T-cell (primary cell): Measurements from ENCODE around the gene GIMAP6. TPM values are rescaled to one million over a fixed set of nuclear protein-coding genes. Genes with fewer than 3 reads are reported as not detected.
"Not testable (repeated sequence)": the region's sequence is repeated elsewhere in the genome, so short reads cannot be mapped to it uniquely, and the experiment has no call there.

Experiments
- ATAC-seq, 4 experiments: fragments of 200-7000 bp in 3 of 4; fragments of 150-1000 bp in 1 of 4; cut with Tn5 transposase; replicated peaks in 1 of 4; 1 replicate in 3 of 4; 2 replicates in 1 of 4; pipeline ENCODE4 v1.10.0; 2021; ENCODE audit warnings: moderate library complexity in 3 of 4, mild to moderate bottlenecking in 2 of 4, moderate number of reproducible peaks in 1 of 4
- CTCF ChIA-PET, 2 donors: fragments of 300-600 bp; sonication (Branson Sonifier 250); formaldehyde crosslinking; loops; one replicate each; lab custom pipeline; 2022; ENCODE audit warnings: antibody characterized with exemption in 2 of 2; lab: Charles Lee
- POLR2A ChIA-PET, 2 donors: fragments of 300-600 bp; sonication (Branson Sonifier 250); formaldehyde crosslinking; loops; one replicate each; lab custom pipeline; 2022; ENCODE audit warnings: antibody characterized with exemption in 2 of 2; lab: Charles Lee
- DNase-seq, 35 experiments: peaks; one replicate each; pipeline versions ENCODE4 v3.0.0 to v3.0.0-alpha.2; 2013 to 2023
- H3K27ac ChIP-seq: one replicate; pipeline ENCODE4 v1.5.1; 2013; ENCODE audit warnings: low read length
- H3K27me3 ChIP-seq, 2 experiments: replicated peaks in 1 of 2; 1 replicate in 1 of 2; 2 replicates in 1 of 2; pipeline versions ENCODE4 v1.6.1 to v1.7.0; 2013; ENCODE audit warnings: low read length in 1 of 2, mixed read lengths in 1 of 2; ENCODE audit not compliant: control insufficient read depth in 2 of 2, insufficient read depth in 2 of 2; ENCODE audit errors: extremely low read depth in 1 of 2
- H3K36me3 ChIP-seq, 2 donors: 1 replicate in 1 of 2; 2 replicates in 1 of 2; pipeline versions ENCODE4 v1.6.1 to v1.7.0; 2013; ENCODE audit warnings: low read length in 1 of 2; ENCODE audit not compliant: control insufficient read depth in 2 of 2, insufficient read depth in 1 of 2; ENCODE audit errors: extremely low read depth in 1 of 2
- H3K4me1 ChIP-seq, 2 experiments: 1 replicate in 1 of 2; 2 replicates in 1 of 2; pipeline versions ENCODE4 v1.6.1 to v1.7.0; 2013; ENCODE audit warnings: low read length in 2 of 2, mixed read lengths in 1 of 2; ENCODE audit not compliant: insufficient read depth in 2 of 2, control insufficient read depth in 1 of 2; ENCODE audit errors: extremely low read depth in 1 of 2
- H3K4me3 ChIP-seq, 2 donors: 1 replicate in 1 of 2; 2 replicates in 1 of 2; pipeline versions ENCODE4 v1.5.1 to v1.7.0; 2013; ENCODE audit warnings: mild to moderate bottlenecking in 2 of 2, low read length in 1 of 2, moderate library complexity in 1 of 2; ENCODE audit not compliant: control insufficient read depth in 1 of 2; ENCODE audit errors: extremely low read depth in 1 of 2
- H3K9me3 ChIP-seq: 2 replicates; pipeline ENCODE4 v1.7.0; 2013
- H3K27ac Mint-ChIP-seq, 2 donors: one replicate each; pipeline ENCODE4 v1.8.0; 2020 to 2021; ENCODE audit warnings: mild to moderate bottlenecking in 2 of 2, mixed read lengths in 2 of 2
- H3K27me3 Mint-ChIP-seq, 2 donors: one replicate each; pipeline ENCODE4 v1.8.0; 2021 to 2022; ENCODE audit warnings: mixed read lengths in 2 of 2
- H3K36me3 Mint-ChIP-seq: one replicate; pipeline ENCODE4 v1.8.0; 2021; ENCODE audit warnings: mixed read lengths
- H3K4me1 Mint-ChIP-seq, 3 donors: one replicate each; pipeline ENCODE4 v1.8.0; 2020 to 2022; ENCODE audit warnings: mixed read lengths in 3 of 3, mild to moderate bottlenecking in 1 of 3
- H3K4me3 Mint-ChIP-seq, 3 donors: one replicate each; pipeline ENCODE4 v1.8.0; 2020 to 2022; ENCODE audit warnings: mild to moderate bottlenecking in 3 of 3, mixed read lengths in 3 of 3, moderate library complexity in 3 of 3
- H3K9me3 Mint-ChIP-seq, 3 donors: one replicate each; pipeline ENCODE4 v1.8.0; 2020 to 2022; ENCODE audit warnings: mixed read lengths in 3 of 3
- WGBS: methylation state at CpG from one replicate; pipeline ENCODE4 v1.1.5; 2013; ENCODE audit warnings: missing lambda C conversion rate; ENCODE audit not compliant: insufficient coverage; 5-methylcytosine and 5-hydroxymethylcytosine counted together
- total RNA-seq, 35 experiments: library from RNA in 6 of 35; stranded (reverse) in 6 of 35; fragments of 120-200 nt in 1 of 35; gene quantifications; one replicate each; pipeline versions ENCODE4 v1.2.1 to v1.2.4 and lab custom pipeline; 2013 to 2026

The GIMAP6 gene
- total RNA-seq, 5 donors from 2014 or later (not counting 1 experiment from before 2014, with no cell fraction given), result 55.0 to 168 (median 150) TPM

DNA sequence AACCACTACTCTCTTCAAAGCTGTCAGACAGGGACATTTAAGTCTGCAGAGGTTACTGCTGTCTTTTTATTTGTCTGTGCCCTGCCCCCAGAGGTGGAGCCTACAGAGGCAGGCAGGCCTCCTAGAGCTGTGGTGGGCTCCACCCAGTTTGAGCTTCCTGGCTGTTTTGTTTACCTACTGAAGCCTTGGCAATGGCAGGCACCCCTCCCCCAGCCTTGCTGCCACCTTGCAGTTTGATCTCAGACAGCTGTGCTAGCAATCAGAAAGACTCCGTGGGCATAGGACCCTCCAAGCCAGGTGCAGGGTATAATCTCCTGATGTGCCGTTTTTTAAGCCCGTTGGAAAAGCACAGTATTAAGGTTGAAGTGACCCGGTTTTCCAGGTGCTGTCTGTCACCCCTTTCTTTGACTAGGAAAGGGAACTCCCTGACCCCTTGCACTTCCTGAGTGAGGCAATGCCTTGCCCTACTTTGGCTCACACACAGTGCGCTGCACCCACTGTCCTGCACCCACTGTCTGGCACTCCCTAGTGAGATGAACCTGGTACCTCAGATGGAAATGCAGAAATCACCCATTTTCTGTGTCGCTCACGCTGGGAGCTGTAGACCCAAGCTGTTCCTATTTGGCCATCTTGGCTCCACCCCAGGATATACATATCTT lies 52.1 kb downstream of the GIMAP6 start:
- H3K27me3 Mint-ChIP-seq, H3K4me1 ChIP-seq, CTCF ChIA-PET, POLR2A ChIA-PET, H3K27me3 ChIP-seq, H3K36me3 ChIP-seq, H3K4me3 ChIP-seq, ATAC-seq: not testable (repeated sequence)
- peak in 30 of 35 experiments; percentile 9 to 61 (median 42) for DNase-seq
- 40% methylated on average over 2 of the region's 7 CpGs for WGBS
- H3K4me3 Mint-ChIP-seq, result peak overlapping the region in 1 of 3 donors; percentile 44
- H3K27ac Mint-ChIP-seq, result peak overlapping the region; percentile 71 to 79
- Histone ChIP-seq H3K9me3 (peaks cover 16% of the 10 kb centered on the region), H3K27ac (peak overlapping the region; percentile 7)
- H3K36me3 Mint-ChIP-seq, result peaks cover 50% of the 10 kb centered on the region
- H3K9me3 Mint-ChIP-seq, result peaks cover 19 to 59% (median 55%) of the 10 kb centered on the region in 3 donors
- H3K4me1 Mint-ChIP-seq, result peaks cover 18 to 66% (median 51%) of the 10 kb centered on the region in 3 donors

Other genes starting within 250 kb of the GIMAP6 start
- 10 to 100 TPM; 17.8 to 54.6 (median 50.1) TPM for gene GIMAP8, start 181.8 kb downstream of the GIMAP6 start, total RNA-seq
- gene GIMAP7, start 117.5 kb downstream of the GIMAP6 start, total RNA-seq, result 100 to 1,000 TPM in 3 of 5 donors, 10 to 100 TPM in 2; 76.8 to 430 (median 392) TPM
- gene GIMAP4, start 65.0 kb downstream of the GIMAP6 start, total RNA-seq, result 100 to 1,000 TPM; 121 to 341 (median 306) TPM
- gene GIMAP2, start 53.3 kb upstream of the GIMAP6 start, total RNA-seq, result 100 to 1,000 TPM in 4 of 5 donors, 10 to 100 TPM in 1; 83.2 to 226 (median 183) TPM
- gene GIMAP1, start 84.2 kb upstream of the GIMAP6 start, total RNA-seq, result 10 to 100 TPM; 23.5 to 99.9 (median 76.8) TPM
- 100 to 1,000 TPM in 3 of 5 donors, 10 to 100 TPM in 2; 82.8 to 271 (median 248) TPM for gene GIMAP5, start 105.0 kb upstream of the GIMAP6 start, total RNA-seq
- gene TMEM176B, start 168.0 kb upstream of the GIMAP6 start, total RNA-seq, result under 1 TPM in 4 of 5 donors, not detected in 1; 0.30 to 0.92 (median 0.63) TPM
- under 1 TPM in 3 of 5 donors, not detected in 2; 0.43 to 0.79 (median 0.73) TPM for gene TMEM176A, start 168.4 kb upstream of the GIMAP6 start, total RNA-seq
- under 1 TPM in 2 of 5 donors, not detected in 3; 0.15 to 0.28 TPM for gene AOC1, start 220.1 kb upstream of the GIMAP6 start, total RNA-seq